ENCODE measurements around the gene FLRT2. TPM values are rescaled to one million over a fixed set of nuclear protein-coding genes. Genes with fewer than 3 reads are reported as not detected.

FLRT2 gene
- 15.8 and 17.0 TPM in 2 replicates for total RNA-seq (2014; rRNA removed; shearing (Covaris generic))

GRCh38 chr14:85529803-85530574 is at the start of gene FLRT2:
Gene FLRT2 (plus strand): TSS chr14:85530144. CDS start chr14:85621515, 91,371 bp downstream.
- Histone ChIP-seq H3K27me3 (replicated peaks) (no peaks in the 10 kb centered on the region), H3K4me3 (peak within 1 kb of the TSS; percentile 83), H3K27ac (peak within 1 kb of the TSS; percentile 91), H3K4me1 (replicated peaks) (peaks cover 33% of the 10 kb centered on the region), H3K36me3 (peaks cover 5% of the 10 kb centered on the region; the same call in 1 of the 2 replicates), H3K9me3 (replicated peaks) (no peaks in the 10 kb centered on the region)
- DNase-seq (ENCODE audit: low read depth in 1 of 2, low spot score in 2 of 2): peak; percentile 73 to 79

- no peak for DNase-seq (ENCODE audit: low read depth in 1 of 2, low spot score in 2 of 2)
- H3K36me3 ChIP-seq: no peaks in the 10 kb centered on the region
- H3K4me1 ChIP-seq (replicated peaks): peaks cover 7% of the 10 kb centered on the region
- no peak overlapping the region for H3K4me3 ChIP-seq
- H3K27me3 ChIP-seq (replicated peaks): no peaks in the 10 kb centered on the region
- H3K9me3 ChIP-seq (replicated peaks): no peaks in the 10 kb centered on the region
- no peak overlapping the region for H3K27ac ChIP-seq
These were observed 48.5 kb upstream of the FLRT2 start for GRCh38 chr14:85481471-85481870.

GRCh38 chr14:85482552-85482951 is 47.4 kb upstream of the FLRT2 start:
- H3K4me3 ChIP-seq: no peak overlapping the region
- no peak overlapping the region for H3K27ac ChIP-seq
- no peak for DNase-seq (ENCODE audit: low read depth in 1 of 2, low spot score in 2 of 2)
- H3K27me3 ChIP-seq (replicated peaks): no peaks in the 10 kb centered on the region
- peaks cover 7% of the 10 kb centered on the region for H3K4me1 ChIP-seq (replicated peaks)
- H3K9me3 ChIP-seq (replicated peaks): no peaks in the 10 kb centered on the region
- H3K36me3 ChIP-seq: no peaks in the 10 kb centered on the region

- Histone ChIP-seq H3K4me1 (replicated peaks) (peaks cover 7% of the 10 kb centered on the region), H3K4me3 (no peak overlapping the region), H3K9me3 (replicated peaks) (no peaks in the 10 kb centered on the region), H3K27ac (no peak overlapping the region), H3K27me3 (replicated peaks) (no peaks in the 10 kb centered on the region), H3K36me3 (no peaks in the 10 kb centered on the region)
- DNase-seq (ENCODE audit: low read depth in 1 of 2, low spot score in 2 of 2): no peak
These were observed 46.9 kb upstream of the FLRT2 start for GRCh38 chr14:85483037-85483436.

- Histone ChIP-seq H3K9me3 (replicated peaks) (no peaks in the 10 kb centered on the region), H3K4me1 (replicated peaks) (peaks cover 7% of the 10 kb centered on the region)
These were observed 46.3 kb upstream of the FLRT2 start for GRCh38 chr14:85483652-85484051.

GRCh38 chr14:85487215-85487614 is 42.7 kb upstream of the FLRT2 start:
- no peak for DNase-seq (ENCODE audit: low read depth in 1 of 2, low spot score in 2 of 2)
- H3K4me1 ChIP-seq (replicated peaks): peaks cover 7% of the 10 kb centered on the region
- no peak overlapping the region for H3K4me3 ChIP-seq
- no peak overlapping the region for H3K27ac ChIP-seq
- H3K36me3 ChIP-seq: no peaks in the 10 kb centered on the region
- H3K27me3 ChIP-seq (replicated peaks): no peaks in the 10 kb centered on the region
- H3K9me3 ChIP-seq (replicated peaks): no peaks in the 10 kb centered on the region

More at GRCh38 chr14:85483652-85484051, 46.3 kb upstream of the FLRT2 start:
- no peaks in the 10 kb centered on the region for H3K27me3 ChIP-seq (replicated peaks)
- no peak overlapping the region for H3K27ac ChIP-seq
- DNase-seq (ENCODE audit: low read depth in 1 of 2, low spot score in 2 of 2): peak in 1 of 2 experiments; percentile 12
- no peak overlapping the region for H3K4me3 ChIP-seq
- H3K36me3 ChIP-seq: no peaks in the 10 kb centered on the region

- H3K4me3 ChIP-seq: no peak overlapping the region
- DNase-seq (ENCODE audit: low read depth in 1 of 2, low spot score in 2 of 2): no peak
- H3K27me3 ChIP-seq (replicated peaks): no peaks in the 10 kb centered on the region
- no peaks in the 10 kb centered on the region for H3K9me3 ChIP-seq (replicated peaks)
- no peak overlapping the region for H3K27ac ChIP-seq
- no peaks in the 10 kb centered on the region for H3K36me3 ChIP-seq
- no peaks in the 10 kb centered on the region for H3K4me1 ChIP-seq (replicated peaks)
These were observed 28.2 kb upstream of the FLRT2 start for GRCh38 chr14:85501751-85502150.

GRCh38 chr14:85508863-85509262 is 21.1 kb upstream of the FLRT2 start:
- no peak overlapping the region for H3K27ac ChIP-seq
- no peaks in the 10 kb centered on the region for H3K4me1 ChIP-seq (replicated peaks)
- H3K27me3 ChIP-seq (replicated peaks): no peaks in the 10 kb centered on the region
- DNase-seq (ENCODE audit: low read depth in 1 of 2, low spot score in 2 of 2): no peak
- no peaks in the 10 kb centered on the region for H3K36me3 ChIP-seq
- no peaks in the 10 kb centered on the region for H3K9me3 ChIP-seq (replicated peaks)
- H3K4me3 ChIP-seq: no peak overlapping the region

- Histone ChIP-seq H3K27ac (no peak overlapping the region), H3K27me3 (replicated peaks) (no peaks in the 10 kb centered on the region), H3K4me3 (no peak overlapping the region), H3K36me3 (no peaks in the 10 kb centered on the region), H3K4me1 (replicated peaks) (peaks cover 18% of the 10 kb centered on the region), H3K9me3 (replicated peaks) (no peaks in the 10 kb centered on the region)
- DNase-seq (ENCODE audit: low read depth in 1 of 2, low spot score in 2 of 2): no peak
These were observed 17.5 kb upstream of the FLRT2 start for GRCh38 chr14:85512451-85512850.

GRCh38 chr14:85514487-85514886 is 15.5 kb upstream of the FLRT2 start:
- Histone ChIP-seq H3K9me3 (replicated peaks) (no peaks in the 10 kb centered on the region), H3K27me3 (replicated peaks) (no peaks in the 10 kb centered on the region), H3K4me1 (replicated peaks) (peaks cover 21% of the 10 kb centered on the region), H3K36me3 (no peaks in the 10 kb centered on the region), H3K27ac (no peak overlapping the region), H3K4me3 (no peak overlapping the region)
- DNase-seq (ENCODE audit: low read depth in 1 of 2, low spot score in 2 of 2): no peak

GRCh38 chr14:85516239-85517113 is 13.5 kb upstream of the FLRT2 start:
- H3K27ac ChIP-seq: peak overlapping the region; percentile 79
- H3K4me1 ChIP-seq (replicated peaks): peaks cover 31% of the 10 kb centered on the region
- peak overlapping the region; percentile 6; the same call in 1 of the 2 replicates for H3K4me3 ChIP-seq
- no peaks in the 10 kb centered on the region for H3K27me3 ChIP-seq (replicated peaks)
- no peaks in the 10 kb centered on the region for H3K36me3 ChIP-seq
- peak in 1 of 2 experiments; percentile 52 for DNase-seq (ENCODE audit: low read depth in 1 of 2, low spot score in 2 of 2)
- no peaks in the 10 kb centered on the region for H3K9me3 ChIP-seq (replicated peaks)

- H3K27me3 ChIP-seq (replicated peaks): no peaks in the 10 kb centered on the region
- H3K4me3 ChIP-seq: no peak overlapping the region
- H3K27ac ChIP-seq: peak overlapping the region; percentile 79
- DNase-seq (ENCODE audit: low read depth in 1 of 2, low spot score in 2 of 2): no peak
- no peaks in the 10 kb centered on the region for H3K36me3 ChIP-seq
- H3K9me3 ChIP-seq (replicated peaks): no peaks in the 10 kb centered on the region
- peaks cover 31% of the 10 kb centered on the region for H3K4me1 ChIP-seq (replicated peaks)
These were observed 12.7 kb upstream of the FLRT2 start for GRCh38 chr14:85517114-85517688.

GRCh38 chr14:85519661-85520305 is 10.2 kb upstream of the FLRT2 start:
- Histone ChIP-seq H3K4me1 (replicated peaks) (peaks cover 47% of the 10 kb centered on the region), H3K27ac (no peak overlapping the region), H3K4me3 (no peak overlapping the region), H3K36me3 (no peaks in the 10 kb centered on the region), H3K9me3 (replicated peaks) (no peaks in the 10 kb centered on the region), H3K27me3 (replicated peaks) (no peaks in the 10 kb centered on the region)
- DNase-seq (ENCODE audit: low read depth in 1 of 2, low spot score in 2 of 2): no peak

All from SJSA1 (cell line).